GM12892 (cell line): ENCODE measurements around the gene TRIM17.

Experiments used
- DNase-seq: peaks from one replicate; pipeline ENCODE4 v3.0.0; 2011; ENCODE audit not compliant: insufficient read length
- FAIRE-seq: peaks from 2 replicates; lab custom pipeline; 2011; peaks lifted over from hg19 to GRCh38; lab: Jason Lieb, UNC
- POLR2A ChIP-seq: IDR thresholded peaks from 2 replicates; pipeline ENCODE4 v1.6.1; 2011; ENCODE audit warnings: low read depth, low read length, control low read depth
- POLR2AphosphoS5 ChIP-seq: IDR thresholded peaks from 2 replicates; pipeline ENCODE4 v1.6.1; 2011; ENCODE audit warnings: low read depth, low read length, control low read depth
- TAF1 ChIP-seq: IDR thresholded peaks from 2 replicates; pipeline ENCODE4 v1.6.1; 2011; ENCODE audit warnings: low read depth, mild to moderate bottlenecking, control low read depth, low read length, borderline replicate concordance

Gene TRIM17

DNA sequence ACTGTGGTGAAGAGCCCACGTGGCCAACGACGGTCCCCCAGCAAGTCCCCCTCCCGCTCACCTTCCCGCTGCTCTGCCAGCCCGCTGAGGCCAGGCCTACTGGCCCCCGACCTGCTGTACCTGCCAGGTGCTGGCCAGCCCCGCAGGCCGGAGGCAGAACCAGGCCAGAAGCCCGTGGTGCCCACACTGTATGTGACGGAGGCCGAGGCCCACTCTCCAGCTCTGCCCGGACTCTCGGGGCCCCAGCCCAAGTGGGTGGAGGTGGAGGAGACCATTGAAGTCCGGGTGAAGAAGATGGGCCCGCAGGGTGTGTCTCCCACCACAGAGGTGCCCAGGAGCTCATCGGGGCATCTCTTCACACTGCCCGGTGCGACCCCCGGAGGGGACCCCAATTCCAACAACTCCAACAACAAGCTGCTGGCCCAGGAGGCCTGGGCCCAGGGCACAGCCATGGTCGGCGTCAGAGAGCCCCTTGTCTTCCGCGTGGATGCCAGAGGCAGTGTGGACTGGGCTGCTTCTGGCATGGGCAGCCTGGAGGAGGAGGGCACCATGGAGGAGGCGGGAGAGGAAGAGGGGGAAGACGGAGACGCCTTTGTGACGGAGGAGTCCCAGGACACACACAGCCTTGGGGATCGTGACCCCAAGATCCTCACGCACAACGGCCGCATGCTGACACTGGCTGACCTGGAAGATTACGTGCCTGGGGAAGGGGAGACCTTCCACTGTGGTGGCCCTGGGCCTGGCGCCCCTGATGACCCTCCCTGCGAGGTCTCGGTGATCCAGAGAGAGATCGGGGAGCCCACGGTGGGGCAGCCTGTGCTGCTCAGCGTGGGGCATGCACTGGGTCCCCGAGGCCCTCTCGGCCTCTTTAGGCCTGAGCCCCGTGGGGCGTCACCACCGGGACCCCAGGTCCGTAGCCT lies 56.8 kb downstream of the TRIM17 start:
- FAIRE-seq (no peak), DNase-seq (no peak)
- no peak for TF ChIP-seq POLR2AphosphoS5
- TF ChIP-seq TAF1, result no peak
- TF ChIP-seq POLR2A, result no peak

DNA sequence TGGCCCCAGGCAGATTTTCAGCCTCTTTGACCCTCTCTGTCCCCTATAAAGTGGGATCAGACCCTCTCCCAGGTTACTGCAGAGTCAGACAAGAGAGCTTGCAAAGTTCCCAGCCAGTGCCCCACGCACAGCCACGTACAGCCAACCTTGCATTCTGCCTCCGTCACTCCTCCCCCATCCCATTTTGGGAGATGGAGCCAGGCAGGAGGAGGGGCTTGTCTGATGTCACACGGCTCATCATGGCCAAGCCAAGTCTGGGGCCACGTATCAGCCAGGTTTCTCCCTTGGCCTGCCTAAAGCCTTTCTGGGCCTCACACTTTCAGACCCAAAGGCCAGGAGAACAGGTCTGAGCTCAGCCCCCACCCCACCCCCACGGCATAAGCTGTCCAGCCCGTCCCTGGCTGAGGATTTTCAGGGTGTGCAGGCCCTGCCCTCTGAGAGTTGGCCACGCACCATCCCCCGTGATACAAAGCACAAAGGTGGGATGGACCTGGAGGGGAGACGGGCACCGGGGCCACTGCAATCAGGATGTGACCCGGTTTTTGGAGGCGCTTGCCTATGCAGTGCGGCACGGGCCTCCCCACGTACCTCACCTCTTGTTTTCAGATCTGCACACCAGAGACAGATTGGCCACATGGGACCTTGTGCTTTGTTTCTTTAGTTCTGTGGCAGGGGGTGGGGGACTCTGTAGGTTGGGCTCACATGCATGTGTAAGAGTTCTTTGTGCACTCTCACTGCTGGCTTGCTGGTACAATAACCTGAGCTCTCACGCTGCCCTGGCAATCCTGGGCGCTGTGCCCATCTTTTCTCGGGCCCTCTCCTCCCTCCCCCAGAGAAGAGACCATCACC lies 57.7 kb downstream of the TRIM17 start:
- FAIRE-seq (no peak), DNase-seq (no peak)
- TF ChIP-seq TAF1 (no peak), POLR2A (no peak), POLR2AphosphoS5 (no peak)

DNA sequence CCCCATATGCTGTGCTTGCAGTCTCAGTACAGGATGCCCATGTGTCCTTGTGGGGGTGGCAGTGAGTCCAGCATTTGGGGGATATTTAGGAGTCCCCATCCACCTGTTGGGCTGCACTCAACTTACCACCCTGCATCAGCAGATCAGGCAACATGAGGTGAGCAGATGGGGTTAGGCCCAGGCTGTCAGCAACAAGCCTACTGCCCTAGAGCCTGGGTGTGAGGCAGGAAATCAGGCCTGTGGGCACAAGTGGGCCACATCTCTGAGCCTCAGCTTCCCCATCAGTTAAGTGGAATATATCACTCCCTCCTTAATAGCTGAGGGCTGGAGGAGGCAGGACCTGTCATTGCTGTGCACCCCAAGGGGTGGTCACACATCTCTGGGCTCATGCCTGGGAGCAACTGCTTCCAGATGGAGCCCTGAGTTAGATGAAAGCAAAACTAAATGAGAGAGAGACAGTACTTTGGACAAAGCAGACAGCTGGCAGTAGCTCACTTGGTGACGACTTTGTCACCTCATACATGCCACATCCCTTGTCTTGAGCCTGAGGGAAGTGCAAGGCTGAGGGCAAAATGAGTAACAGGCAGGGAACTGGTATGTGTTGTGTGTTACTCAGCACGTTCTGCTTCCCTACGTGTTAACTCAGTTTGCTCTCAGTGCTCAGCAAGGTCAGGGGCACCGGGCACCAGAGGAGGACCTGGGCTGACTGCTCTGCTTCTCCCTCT lies 58.5 kb downstream of the TRIM17 start:
- no peak for TF ChIP-seq POLR2AphosphoS5
- no peak for FAIRE-seq
- no peak for DNase-seq
